ENCODE data around the gene SCYL3.
"Not testable (repeated sequence)": the region's sequence is repeated elsewhere in the genome, so short reads cannot be mapped to it uniquely, and the experiment has no call there.

Gene SCYL3

GRCh38 chr1:169871988-169872387, 21.7 kb downstream of the SCYL3 start:
- not testable (repeated sequence) for DNase-seq (ENCODE audit: low read depth)

GRCh38 chr1:169869426-169869825, 24.3 kb downstream of the SCYL3 start:
- DNase-seq (ENCODE audit: low read depth): no peak

- DNase-seq (ENCODE audit: low read depth): no peak
Observed at GRCh38 chr1:169868978-169869377, 24.7 kb downstream of the SCYL3 start.

GRCh38 chr1:169867012-169867675, 26.6 kb downstream of the SCYL3 start:
- DNase-seq (ENCODE audit: low read depth): no peak

- DNase-seq (ENCODE audit: low read depth): no peak
Observed at GRCh38 chr1:169866577-169866976, 27.1 kb downstream of the SCYL3 start.

GRCh38 chr1:169864531-169864930, 29.2 kb downstream of the SCYL3 start:
- DNase-seq (ENCODE audit: low read depth): not testable (repeated sequence)

- no peak for DNase-seq (ENCODE audit: low read depth)
Observed at GRCh38 chr1:169860750-169861149, 32.9 kb downstream of the SCYL3 start.

GRCh38 chr1:169860187-169860586, 33.5 kb downstream of the SCYL3 start:
- no peak for DNase-seq (ENCODE audit: low read depth)

- DNase-seq (ENCODE audit: low read depth): no peak
Observed at GRCh38 chr1:169859001-169859400, 34.7 kb downstream of the SCYL3 start.

GRCh38 chr1:169858467-169858866, 35.2 kb downstream of the SCYL3 start:
- no peak for DNase-seq (ENCODE audit: low read depth)

- DNase-seq (ENCODE audit: low read depth): no peak
Observed at GRCh38 chr1:169853341-169853740, 40.4 kb downstream of the SCYL3 start.

- no peak for DNase-seq (ENCODE audit: low read depth)
Observed at GRCh38 chr1:169849346-169850022, 44.2 kb downstream of the SCYL3 start.

GRCh38 chr1:169848456-169848855, 45.2 kb downstream of the SCYL3 start:
- no peak for DNase-seq (ENCODE audit: low read depth)

- DNase-seq (ENCODE audit: low read depth): no peak
Observed at GRCh38 chr1:169844941-169845608, 48.6 kb downstream of the SCYL3 start.

GRCh38 chr1:169838942-169839341, 54.8 kb downstream of the SCYL3 start:
- DNase-seq (ENCODE audit: low read depth): no peak

GRCh38 chr1:169836198-169836597, 57.5 kb downstream of the SCYL3 start:
- DNase-seq (ENCODE audit: low read depth): no peak

GRCh38 chr1:169835647-169836046, 58.0 kb downstream of the SCYL3 start:
- no peak for DNase-seq (ENCODE audit: low read depth)

GRCh38 chr1:169834869-169835268, 58.8 kb downstream of the SCYL3 start:
- DNase-seq (ENCODE audit: low read depth): no peak

GRCh38 chr1:169833179-169833901, 60.4 kb downstream of the SCYL3 start:
- no peak for DNase-seq (ENCODE audit: low read depth)

GRCh38 chr1:169829671-169830070, 64.0 kb downstream of the SCYL3 start:
- DNase-seq (ENCODE audit: low read depth): no peak

- DNase-seq (ENCODE audit: low read depth): no peak
Observed at GRCh38 chr1:169824153-169824552, 69.5 kb downstream of the SCYL3 start.

- no peak for DNase-seq (ENCODE audit: low read depth)
Observed at GRCh38 chr1:169821500-169821899, 72.2 kb downstream of the SCYL3 start.

GRCh38 chr1:169816617-169817016, 77.1 kb downstream of the SCYL3 start:
- no peak for DNase-seq (ENCODE audit: low read depth)
